Esophagus muscularis mucosa (tissue), 3 donors: ENCODE data around the gene DMTF1.

ENCODE experiments used
- POLR2A ChIP-seq: fragments of 450-650 bp; IDR thresholded peaks from one replicate; pipeline ENCODE4 v1.6.1; 2017; ENCODE audit warnings: antibody characterized with exemption, moderate library complexity, mild to moderate bottlenecking, low read depth
- TF ChIP-seq, protein P1 (sequence below), 3 experiments: fragments of 200-600 bp in 2 of 3; fragments of 450-650 bp in 1 of 3; sonication (generic) in 2 of 3; IDR thresholded peaks; one replicate each; pipeline ENCODE4 v1.5.1; 2017 to 2019; ENCODE audit warnings: antibody characterized with exemption in 3 of 3, mild to moderate bottlenecking in 2 of 3, moderate library complexity in 1 of 3

DNA sequence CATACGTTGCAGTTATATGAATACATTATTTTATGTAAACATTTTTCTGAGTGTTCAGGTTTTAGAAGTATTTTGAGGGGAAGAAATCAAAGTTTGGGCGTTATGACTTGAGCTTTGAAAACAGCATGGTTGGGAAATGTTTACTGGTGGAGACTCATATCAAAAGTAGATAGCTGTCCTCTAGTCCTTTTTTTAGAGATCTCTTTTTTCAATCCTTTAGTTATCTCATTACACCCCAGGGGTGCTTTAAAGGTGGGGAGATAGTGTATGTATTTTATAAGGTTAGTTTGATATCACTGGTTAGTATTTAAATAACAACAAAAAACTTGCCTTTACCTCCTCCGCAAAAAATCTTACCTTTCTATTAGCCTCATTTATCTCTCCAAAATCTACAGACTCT is 2.3 kb downstream of the DMTF1 start:
- TF ChIP-seq POLR2A = no peak
- TF ChIP-seq, protein P1, sequence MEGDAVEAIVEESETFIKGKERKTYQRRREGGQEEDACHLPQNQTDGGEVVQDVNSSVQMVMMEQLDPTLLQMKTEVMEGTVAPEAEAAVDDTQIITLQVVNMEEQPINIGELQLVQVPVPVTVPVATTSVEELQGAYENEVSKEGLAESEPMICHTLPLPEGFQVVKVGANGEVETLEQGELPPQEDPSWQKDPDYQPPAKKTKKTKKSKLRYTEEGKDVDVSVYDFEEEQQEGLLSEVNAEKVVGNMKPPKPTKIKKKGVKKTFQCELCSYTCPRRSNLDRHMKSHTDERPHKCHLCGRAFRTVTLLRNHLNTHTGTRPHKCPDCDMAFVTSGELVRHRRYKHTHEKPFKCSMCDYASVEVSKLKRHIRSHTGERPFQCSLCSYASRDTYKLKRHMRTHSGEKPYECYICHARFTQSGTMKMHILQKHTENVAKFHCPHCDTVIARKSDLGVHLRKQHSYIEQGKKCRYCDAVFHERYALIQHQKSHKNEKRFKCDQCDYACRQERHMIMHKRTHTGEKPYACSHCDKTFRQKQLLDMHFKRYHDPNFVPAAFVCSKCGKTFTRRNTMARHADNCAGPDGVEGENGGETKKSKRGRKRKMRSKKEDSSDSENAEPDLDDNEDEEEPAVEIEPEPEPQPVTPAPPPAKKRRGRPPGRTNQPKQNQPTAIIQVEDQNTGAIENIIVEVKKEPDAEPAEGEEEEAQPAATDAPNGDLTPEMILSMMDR (IDR thresholded peaks at IDR 0.05) = no peak
